HepG2 (cell line): Measurements from ENCODE around the gene PLCL1. TPM values are rescaled to one million over a fixed set of nuclear protein-coding genes. Genes with fewer than 3 reads are reported as not detected.

ENCODE experiments used
- ATAC-seq: fragments of 200-7000 bp; cut with Tn5 transposase; 3 replicates; pipeline ENCODE4 v1.9.1; 2020; ENCODE audit warnings: mild to moderate bottlenecking, moderate library complexity
- BruUV-seq: library from RNA; stranded (reverse); fragments of 400-500 nt; replicated peaks from 2 replicates; lab custom pipeline; 2021; lab: Mats Ljungman, UMichigan
- CTCF ChIA-PET: fragments of 300-600 bp; formaldehyde crosslinking; extraction: SDS; loops from one replicate; lab custom pipeline; 2021; ENCODE audit warnings: low total read pairs, inconsistent platforms, low intra/inter-chr PET ratio; lab: Yijun Ruan, JAX
- POLR2A ChIA-PET: fragments of 350-600 bp; sonication (Branson Sonifier 250); formaldehyde crosslinking; loops from one replicate; lab custom pipeline; 2020; ENCODE audit warnings: antibody characterized with exemption, inconsistent platforms; lab: Yijun Ruan, JAX
- DNase-seq: peaks from one replicate; pipeline ENCODE4 v3.0.0-alpha.2; 2015; ENCODE audit warnings: low spot score
- FAIRE-seq: peaks from 3 replicates; lab custom pipeline; 2011; peaks lifted over from hg19 to GRCh38; lab: Jason Lieb, UNC
- H2AFZ ChIP-seq: one replicate; pipeline ENCODE4 v1.6.1; 2011; ENCODE audit warnings: low read length, inconsistent platforms
- H3K27ac ChIP-seq: fragments of 300-600 bp; 3 replicates; pipeline ENCODE4 v1.8.0; 2011; ENCODE audit warnings: mixed run types, mild to moderate bottlenecking, mixed read lengths, low read length, inconsistent platforms; ENCODE audit not compliant: insufficient read depth; ENCODE audit errors: extremely low read length
- H3K27me3 ChIP-seq, 2 experiments: fragments of 200-600 bp in 1 of 2; 2 replicates in 1 of 2; 3 replicates in 1 of 2; pipeline versions ENCODE4 v1.6.0 to v1.8.0; 2011; ENCODE audit warnings: low read length in 2 of 2, mild to moderate bottlenecking in 2 of 2, moderate library complexity in 2 of 2, inconsistent platforms in 1 of 2; ENCODE audit not compliant: insufficient read depth in 2 of 2, control insufficient read depth in 1 of 2
- H3K36me3 ChIP-seq, 2 experiments: fragments of 200-600 bp in 1 of 2; replicated peaks in 1 of 2; 2 replicates in 1 of 2; 3 replicates in 1 of 2; pipeline versions ENCODE4 v1.5.1 to v1.8.0; 2011; ENCODE audit warnings: low read length in 2 of 2, inconsistent platforms in 1 of 2; ENCODE audit not compliant: insufficient read depth in 2 of 2, control insufficient read depth in 1 of 2
- H3K4me1 ChIP-seq: 2 replicates; pipeline ENCODE4 v1.5.1; 2012; ENCODE audit warnings: low read length, inconsistent platforms; ENCODE audit not compliant: insufficient read depth
- H3K4me2 ChIP-seq: 2 replicates; pipeline ENCODE4 v1.6.0; 2011; ENCODE audit warnings: low read depth, low read length, inconsistent platforms
- H3K4me3 ChIP-seq, 3 experiments: fragments of 200-600 bp in 1 of 3; sonication (generic), shearing (Covaris generic) in 1 of 3; replicated peaks in 1 of 3; 2 replicates each; pipeline ENCODE4 v1.5.1; 2011 to 2016; ENCODE audit warnings: low read length in 3 of 3, inconsistent platforms in 2 of 3, low read depth in 2 of 3, mild to moderate bottlenecking in 2 of 3, control low read depth in 1 of 3, mixed read lengths in 1 of 3; ENCODE audit not compliant: insufficient read depth in 1 of 3
- H3K79me2 ChIP-seq: one replicate; pipeline ENCODE4 v1.6.1; 2011; ENCODE audit warnings: low read length, inconsistent platforms; ENCODE audit not compliant: insufficient read depth
- H3K9ac ChIP-seq: 2 replicates; pipeline ENCODE4 v1.6.0; 2011; ENCODE audit warnings: mild to moderate bottlenecking, low read depth, low read length, inconsistent platforms; ENCODE audit not compliant: insufficient read depth
- H3K9me3 ChIP-seq: 2 replicates; pipeline ENCODE4 v1.5.1; 2012; ENCODE audit warnings: mild to moderate bottlenecking, low read length
- H4K20me1 ChIP-seq: 2 replicates; pipeline ENCODE4 v1.6.0; 2011; ENCODE audit warnings: inconsistent platforms, mild to moderate bottlenecking, low read length, moderate library complexity; ENCODE audit not compliant: insufficient read depth
- AGO1 ChIP-seq: fragments of 200-400 bp; formaldehyde crosslinking; IDR thresholded peaks from 2 replicates; pipeline ENCODE4 v1.6.1; 2017; ENCODE audit warnings: mild to moderate bottlenecking, low read depth, low read length, moderate library complexity; ENCODE audit not compliant: poor library complexity, severe bottlenecking
- ELF1 ChIP-seq: sonication (generic); formaldehyde crosslinking; IDR thresholded peaks from 2 replicates; pipeline ENCODE4 v1.4.0; 2020; ENCODE audit warnings: missing genetic modification reagents
- ESRRA ChIP-seq: sonication (generic); formaldehyde crosslinking; IDR thresholded peaks from 2 replicates; pipeline ENCODE4 v1.5.1; 2020; ENCODE audit warnings: mild to moderate bottlenecking, low read depth, missing genetic modification reagents
- FOXK1 ChIP-seq: sonication (generic); formaldehyde crosslinking; IDR thresholded peaks from 2 replicates; pipeline ENCODE4 v1.4.0; 2020; ENCODE audit warnings: low read depth, missing genetic modification reagents, borderline replicate concordance
- HMG20B ChIP-seq: conservative IDR thresholded peaks from 2 replicates; pipeline ENCODE4 v1.6.1; 2016; ENCODE audit warnings: missing genetic modification reagents, missing compliant biosample characterization
- NKX3-1 ChIP-seq: sonication (generic); formaldehyde crosslinking; IDR thresholded peaks from 2 replicates; pipeline ENCODE4 v1.5.0; 2020; ENCODE audit warnings: missing genetic modification reagents
- PTBP1 ChIP-seq: fragments of 200-400 bp; formaldehyde crosslinking; IDR thresholded peaks from 2 replicates; pipeline ENCODE4 v1.6.1; 2018; ENCODE audit warnings: low read length, low read depth; ENCODE audit not compliant: poor library complexity, severe bottlenecking
- ZBTB37 ChIP-seq: sonication (generic); formaldehyde crosslinking; IDR thresholded peaks from 2 replicates; pipeline ENCODE4 v1.4.0; 2020; ENCODE audit warnings: mild to moderate bottlenecking, missing genetic modification reagents
- ZFP41 ChIP-seq: sonication (generic); formaldehyde crosslinking; IDR thresholded peaks from 2 replicates; pipeline ENCODE4 v1.4.0; 2020; ENCODE audit warnings: mild to moderate bottlenecking, missing genetic modification reagents, borderline replicate concordance
- ZNF468 ChIP-seq: sonication (generic); formaldehyde crosslinking; IDR thresholded peaks from 2 replicates; pipeline ENCODE4 v1.8.0; 2022; ENCODE audit warnings: mild to moderate bottlenecking, moderate library complexity, missing genetic modification reagents
- WGBS: methylation state at CpG from one replicate; pipeline ENCODE4 v1.1.6; 2017; ENCODE audit warnings: low lambda C conversion rate; 5-methylcytosine and 5-hydroxymethylcytosine counted together
- in situ Hi-C: cut with HindIII; loops from 2 replicates; pipeline ENCODE4 v1.10.0; 2017; ENCODE audit warnings: low pct_unique_long_range_greater_than_20kb; ENCODE audit not compliant: extremely low pct_ligation_motif_present
- intact Hi-C: fragments of 100-400 bp; cut with micrococcal nuclease; formaldehyde crosslinking; loops from one replicate; pipeline ENCODE4 v1.10.0; 2022; ENCODE audit not compliant: unreplicated experiment
- polyA plus RNA-seq, 8 experiments: library from polyadenylated mRNA; depleted of rRNA in 3 of 8; stranded (reverse) in 7 of 8; unstranded in 1 of 8; fragments of >200 nt; fragmentation: Illumina TruSeq in 4 of 8; extraction: Trizol in 4 of 8; gene quantifications; 2 replicates each; pipeline versions ENCODE4 v1.2.1 to v1.2.3, GENCODE V29; 2011 to 2016; ENCODE audit warnings: low read depth in 4 of 8, missing spikeins in 1 of 8, mixed read lengths in 1 of 8; ENCODE audit not compliant: insufficient read depth in 1 of 8
- total RNA-seq, 5 experiments: library from RNA; depleted of rRNA; stranded (reverse); fragments of >200 nt; fragmentation: Illumina TruSeq; extraction: Trizol; gene quantifications; 2 replicates each; pipeline ENCODE4 v1.2.3, GENCODE V29; 2016; ENCODE audit warnings: low read depth in 1 of 5
- TF ChIP-seq, protein P1 (sequence below): sonication (generic); formaldehyde crosslinking; IDR thresholded peaks from 2 replicates; pipeline ENCODE4 v1.4.0; 2020; ENCODE audit warnings: missing genetic modification reagents
- TF ChIP-seq, protein P2 (sequence below): sonication (generic); formaldehyde crosslinking; IDR thresholded peaks from 2 replicates; pipeline ENCODE4 v1.9.0; 2021; ENCODE audit warnings: missing genetic modification reagents, mild to moderate bottlenecking, borderline replicate concordance
- TF ChIP-seq, protein P3 (sequence below): sonication (generic); formaldehyde crosslinking; IDR thresholded peaks from 2 replicates; pipeline ENCODE4 v1.5.1; 2020; ENCODE audit warnings: mild to moderate bottlenecking, missing genetic modification reagents, borderline replicate concordance

Gene PLCL1
- total and polyA plus RNA-seq, 2 of the 13 experiments (the other 11 are each of a cell fraction or from before 2014, with no cell fraction given), result not detected

GRCh38 chr2:198080879-198081765 is 276.7 kb downstream of the PLCL1 start:
- DNase-seq, result no peak
- CTCF ChIA-PET, result no interaction called here
- no peak for TF ChIP-seq ZBTB37 (CRISPR knock-in tag)
- TF ChIP-seq, protein P1, sequence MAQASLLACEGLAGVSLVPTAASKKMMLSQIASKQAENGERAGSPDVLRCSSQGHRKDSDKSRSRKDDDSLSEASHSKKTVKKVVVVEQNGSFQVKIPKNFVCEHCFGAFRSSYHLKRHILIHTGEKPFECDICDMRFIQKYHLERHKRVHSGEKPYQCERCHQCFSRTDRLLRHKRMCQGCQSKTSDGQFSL (CRISPR knock-in tag), result no peak
- TF ChIP-seq ZNF468 (CRISPR knock-in tag), result no peak
- TF ChIP-seq ESRRA (CRISPR knock-in tag), result no peak
- no peak for TF ChIP-seq ELF1 (CRISPR knock-in tag)
- no peak for TF ChIP-seq PTBP1
- TF ChIP-seq NKX3-1 (CRISPR knock-in tag), result no peak
- TF ChIP-seq HMG20B (CRISPR knock-in tag), result no peak
- TF ChIP-seq ZFP41 (CRISPR knock-in tag), result no peak
- TF ChIP-seq, protein P2, sequence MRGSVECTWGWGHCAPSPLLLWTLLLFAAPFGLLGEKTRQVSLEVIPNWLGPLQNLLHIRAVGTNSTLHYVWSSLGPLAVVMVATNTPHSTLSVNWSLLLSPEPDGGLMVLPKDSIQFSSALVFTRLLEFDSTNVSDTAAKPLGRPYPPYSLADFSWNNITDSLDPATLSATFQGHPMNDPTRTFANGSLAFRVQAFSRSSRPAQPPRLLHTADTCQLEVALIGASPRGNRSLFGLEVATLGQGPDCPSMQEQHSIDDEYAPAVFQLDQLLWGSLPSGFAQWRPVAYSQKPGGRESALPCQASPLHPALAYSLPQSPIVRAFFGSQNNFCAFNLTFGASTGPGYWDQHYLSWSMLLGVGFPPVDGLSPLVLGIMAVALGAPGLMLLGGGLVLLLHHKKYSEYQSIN (CRISPR knock-in tag), result no peak
- TF ChIP-seq FOXK1 (CRISPR knock-in tag), result no peak
- TF ChIP-seq, protein P3, sequence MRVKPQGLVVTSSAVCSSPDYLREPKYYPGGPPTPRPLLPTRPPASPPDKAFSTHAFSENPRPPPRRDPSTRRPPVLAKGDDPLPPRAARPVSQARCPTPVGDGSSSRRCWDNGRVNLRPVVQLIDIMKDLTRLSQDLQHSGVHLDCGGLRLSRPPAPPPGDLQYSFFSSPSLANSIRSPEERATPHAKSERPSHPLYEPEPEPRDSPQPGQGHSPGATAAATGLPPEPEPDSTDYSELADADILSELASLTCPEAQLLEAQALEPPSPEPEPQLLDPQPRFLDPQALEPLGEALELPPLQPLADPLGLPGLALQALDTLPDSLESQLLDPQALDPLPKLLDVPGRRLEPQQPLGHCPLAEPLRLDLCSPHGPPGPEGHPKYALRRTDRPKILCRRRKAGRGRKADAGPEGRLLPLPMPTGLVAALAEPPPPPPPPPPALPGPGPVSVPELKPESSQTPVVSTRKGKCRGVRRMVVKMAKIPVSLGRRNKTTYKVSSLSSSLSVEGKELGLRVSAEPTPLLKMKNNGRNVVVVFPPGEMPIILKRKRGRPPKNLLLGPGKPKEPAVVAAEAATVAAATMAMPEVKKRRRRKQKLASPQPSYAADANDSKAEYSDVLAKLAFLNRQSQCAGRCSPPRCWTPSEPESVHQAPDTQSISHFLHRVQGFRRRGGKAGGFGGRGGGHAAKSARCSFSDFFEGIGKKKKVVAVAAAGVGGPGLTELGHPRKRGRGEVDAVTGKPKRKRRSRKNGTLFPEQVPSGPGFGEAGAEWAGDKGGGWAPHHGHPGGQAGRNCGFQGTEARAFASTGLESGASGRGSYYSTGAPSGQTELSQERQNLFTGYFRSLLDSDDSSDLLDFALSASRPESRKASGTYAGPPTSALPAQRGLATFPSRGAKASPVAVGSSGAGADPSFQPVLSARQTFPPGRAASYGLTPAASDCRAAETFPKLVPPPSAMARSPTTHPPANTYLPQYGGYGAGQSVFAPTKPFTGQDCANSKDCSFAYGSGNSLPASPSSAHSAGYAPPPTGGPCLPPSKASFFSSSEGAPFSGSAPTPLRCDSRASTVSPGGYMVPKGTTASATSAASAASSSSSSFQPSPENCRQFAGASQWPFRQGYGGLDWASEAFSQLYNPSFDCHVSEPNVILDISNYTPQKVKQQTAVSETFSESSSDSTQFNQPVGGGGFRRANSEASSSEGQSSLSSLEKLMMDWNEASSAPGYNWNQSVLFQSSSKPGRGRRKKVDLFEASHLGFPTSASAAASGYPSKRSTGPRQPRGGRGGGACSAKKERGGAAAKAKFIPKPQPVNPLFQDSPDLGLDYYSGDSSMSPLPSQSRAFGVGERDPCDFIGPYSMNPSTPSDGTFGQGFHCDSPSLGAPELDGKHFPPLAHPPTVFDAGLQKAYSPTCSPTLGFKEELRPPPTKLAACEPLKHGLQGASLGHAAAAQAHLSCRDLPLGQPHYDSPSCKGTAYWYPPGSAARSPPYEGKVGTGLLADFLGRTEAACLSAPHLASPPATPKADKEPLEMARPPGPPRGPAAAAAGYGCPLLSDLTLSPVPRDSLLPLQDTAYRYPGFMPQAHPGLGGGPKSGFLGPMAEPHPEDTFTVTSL, result no peak
- no peak for TF ChIP-seq AGO1

More at GRCh38 chr2:198080879-198081765, 276.7 kb downstream of the PLCL1 start:
- Histone ChIP-seq H4K20me1 (no peaks in the 10 kb centered on the region), H3K9ac (no peak overlapping the region), H3K9me3 (no peaks in the 10 kb centered on the region), H3K36me3 (no peaks in the 10 kb centered on the region), H3K27me3 (no peaks in the 10 kb centered on the region), H3K79me2 (no peaks in the 10 kb centered on the region), H3K4me1 (no peaks in the 10 kb centered on the region), H3K27ac (no peak overlapping the region), H3K4me2 (no peak overlapping the region), H2AFZ (no peak overlapping the region), H3K4me3 (no peak overlapping the region)
- ATAC-seq (no peak), FAIRE-seq (no peak)
- in situ Hi-C loops (no loop called here), intact Hi-C loops (no loop called here)
- POLR2A ChIA-PET, result no interaction called here
- no TSS peak for BruUV-seq
- 2% methylated on average over 2 of the region's 2 CpGs for WGBS
